SK-N-SH (cell line): ENCODE data around the gene TMEM184C. TPM values are rescaled to one million over a fixed set of nuclear protein-coding genes. Genes with fewer than 3 reads are reported as not detected.

ENCODE experiments used
- CTCF ChIA-PET: fragments of 300-600, 350-600 bp; formaldehyde crosslinking; extraction: SDS; loops from one replicate; lab custom pipeline; 2021; lab: Yijun Ruan, JAX
- POLR2A ChIA-PET: fragments of 350-600 bp; sonication (Branson Sonifier 250); formaldehyde crosslinking; extraction: SDS; loops from one replicate; lab custom pipeline; 2020; ENCODE audit warnings: antibody characterized with exemption, inconsistent platforms; lab: Yijun Ruan, JAX
- DNase-seq: peaks from one replicate; pipeline ENCODE4 v3.0.0; 2012
- H2AFZ ChIP-seq: fragments of 200-600 bp; sonication (generic); 2 replicates; pipeline ENCODE4 v1.8.1; 2016; ENCODE audit warnings: antibody characterized with exemption, mild to moderate bottlenecking, low read depth
- H3F3A ChIP-seq: fragments of 200-600 bp; sonication (generic); replicated peaks from 2 replicates; pipeline ENCODE3; 2016; ENCODE audit warnings: antibody characterized with exemption, mild to moderate bottlenecking; ENCODE audit not compliant: insufficient read depth
- H3K27ac ChIP-seq, 2 experiments: fragments of 200-500 bp in 1 of 2; fragments of 200-600 bp in 1 of 2; sonication (Bioruptor generic) in 1 of 2; sonication (generic), shearing (Covaris generic) in 1 of 2; 2 replicates each; pipeline versions ENCODE4 v1.5.1 to v1.6.1; 2014 to 2016; ENCODE audit warnings: low read depth in 2 of 2, inconsistent platforms in 1 of 2, low read length in 1 of 2, mild to moderate bottlenecking in 1 of 2, mixed read lengths in 1 of 2
- H3K27me3 ChIP-seq: fragments of 200-600 bp; sonication (generic), shearing (Covaris generic); 2 replicates; pipeline ENCODE4 v1.6.1; 2016; ENCODE audit warnings: mixed run types; ENCODE audit not compliant: insufficient read depth
- H3K36me3 ChIP-seq, 2 experiments: fragments of 200-500 bp in 1 of 2; fragments of 200-600 bp in 1 of 2; sonication (Bioruptor generic) in 1 of 2; sonication (generic) in 1 of 2; replicated peaks in 1 of 2; 2 replicates each; pipeline versions ENCODE3 to v1.5.1; 2014 to 2016; ENCODE audit warnings: low read length in 1 of 2, mild to moderate bottlenecking in 1 of 2; ENCODE audit not compliant: insufficient read depth in 2 of 2, control insufficient read depth in 1 of 2
- H3K4me1 ChIP-seq, 2 experiments: fragments of 200-500 bp in 1 of 2; fragments of 200-600 bp in 1 of 2; sonication (Bioruptor generic) in 1 of 2; sonication (generic), shearing (Covaris generic) in 1 of 2; 2 replicates each; pipeline versions ENCODE4 v1.5.1 to v1.6.1; 2014 to 2016; ENCODE audit warnings: low read depth in 1 of 2, low read length in 1 of 2, mixed run types in 1 of 2; ENCODE audit not compliant: insufficient read depth in 2 of 2, control insufficient read depth in 1 of 2
- H3K4me2 ChIP-seq: fragments of 200-600 bp; sonication (generic), shearing (Covaris generic); 2 replicates; pipeline ENCODE4 v1.6.1; 2017; ENCODE audit warnings: mixed run types
- H3K4me3 ChIP-seq, 2 experiments: fragments of 200-500 bp in 1 of 2; fragments of 200-600 bp in 1 of 2; sonication (Bioruptor generic) in 1 of 2; sonication (generic), shearing (Covaris generic) in 1 of 2; 2 replicates each; pipeline versions ENCODE4 v1.5.1 to v1.8.1; 2014 to 2016; ENCODE audit warnings: low read depth in 2 of 2, inconsistent platforms in 1 of 2, low read length in 1 of 2, mild to moderate bottlenecking in 1 of 2, mixed read lengths in 1 of 2, moderate library complexity in 1 of 2
- H3K79me2 ChIP-seq: fragments of 200-600 bp; sonication (generic); 2 replicates; pipeline ENCODE4 v1.8.1; 2017; ENCODE audit warnings: mild to moderate bottlenecking; ENCODE audit not compliant: insufficient read depth
- H3K9ac ChIP-seq: fragments of 200-600 bp; sonication (generic); 2 replicates; pipeline ENCODE4 v1.6.1; 2017; ENCODE audit warnings: mixed run types
- H3K9me2 ChIP-seq: fragments of 200-600 bp; sonication (generic); 2 replicates; pipeline ENCODE4 v1.6.1; 2017; ENCODE audit warnings: mixed run types
- H3K9me3 ChIP-seq: fragments of 200-600 bp; sonication (generic); 2 replicates; pipeline ENCODE4 v1.6.1; 2017; ENCODE audit warnings: mixed run types, mild to moderate bottlenecking, moderate library complexity
- H4K20me1 ChIP-seq: fragments of 200-600 bp; sonication (generic); 2 replicates; pipeline ENCODE4 v1.6.1; 2017; ENCODE audit warnings: mild to moderate bottlenecking, mixed run types; ENCODE audit not compliant: insufficient read depth
- CHD2 ChIP-seq: fragments of 150-350 bp; IDR thresholded peaks from 2 replicates; pipeline ENCODE4 v1.6.1; 2018; ENCODE audit warnings: low read length; ENCODE audit not compliant: partially characterized antibody
- CTCF ChIP-seq: fragments of 200-600 bp; sonication (generic); IDR thresholded peaks from 2 replicates; pipeline ENCODE4 v1.6.1; 2017; ENCODE audit warnings: antibody characterized with exemption, mild to moderate bottlenecking, moderate library complexity
- FOXM1 ChIP-seq: IDR thresholded peaks from 2 replicates; pipeline ENCODE4 v1.4.0; 2012; ENCODE audit warnings: low read depth, mild to moderate bottlenecking
- GABPA ChIP-seq: IDR thresholded peaks from 2 replicates; pipeline ENCODE4 v1.4.0; 2012; ENCODE audit warnings: low read depth, mild to moderate bottlenecking
- IRF3 ChIP-seq: fragments of 150-350 bp; IDR thresholded peaks from 2 replicates; pipeline ENCODE4 v1.6.1; 2016; ENCODE audit warnings: mild to moderate bottlenecking, low read depth, low read length
- MEF2A ChIP-seq: IDR thresholded peaks from 2 replicates; pipeline ENCODE4 v1.4.0; 2012; ENCODE audit warnings: low read depth, borderline replicate concordance
- NRF1 ChIP-seq: IDR thresholded peaks from 2 replicates; pipeline ENCODE4 v1.6.1; 2012; ENCODE audit warnings: low read depth, mild to moderate bottlenecking, low read length
- POLR2AphosphoS5 ChIP-seq: IDR thresholded peaks from 2 replicates; pipeline ENCODE4 v1.6.1; 2012; ENCODE audit warnings: low read depth, low read length
- REST ChIP-seq: IDR thresholded peaks from 2 replicates; pipeline ENCODE4 v1.6.1; 2012; ENCODE audit warnings: mild to moderate bottlenecking, low read depth, low read length, moderate library complexity
- YY1 ChIP-seq: IDR thresholded peaks from 2 replicates; pipeline ENCODE4 v1.4.0; 2012; ENCODE audit warnings: low read depth, mild to moderate bottlenecking
- WGBS: methylation state at CpG from one replicate; pipeline ENCODE4 v1.1.6; 2017; ENCODE audit warnings: low lambda C conversion rate; 5-methylcytosine and 5-hydroxymethylcytosine counted together
- polyA plus RNA-seq, 3 experiments: library from polyadenylated mRNA; depleted of rRNA; stranded (reverse); fragments of >200 nt; gene quantifications; 2 replicates each; pipeline ENCODE4 v1.2.3, GENCODE V29; 2012

Gene TMEM184C
- polyA plus RNA-seq, 1 of the 3 experiments (the other 2 are of a cell fraction) = 17.5 TPM

- 0 out of 2 replicates have a peak, but pooled peaks cover 1% of the 10 kb centered on the region for H3K9me3 ChIP-seq
- H3K9ac ChIP-seq = no peak overlapping the region
- H3K27me3 ChIP-seq = no peaks in the 10 kb centered on the region
- 84% methylated on average over 5 of the region's 5 CpGs for WGBS
- H3K9me2 ChIP-seq = no peaks in the 10 kb centered on the region
- H4K20me1 ChIP-seq = no peaks in the 10 kb centered on the region
- H3K4me2 ChIP-seq = no peak overlapping the region
- no peak for DNase-seq
- CTCF ChIA-PET = interaction anchor here (1.5 kb wide), 1 partner anchor 19 kb away, joined by 3 read pairs; no protein-coding TSS in a partner anchor
- no peak overlapping the region for H3K27ac ChIP-seq
- H2AFZ ChIP-seq = no peak overlapping the region
- peaks cover 0 to 5% of the 10 kb centered on the region in 2 experiments; a peak in 1 of 4 replicates for H3K4me1 ChIP-seq
- POLR2A ChIA-PET = no interaction called here
- H3K4me3 ChIP-seq = no peak overlapping the region
- H3F3A ChIP-seq = no peaks in the 10 kb centered on the region
- no peaks in the 10 kb centered on the region for H3K36me3 ChIP-seq
- TF ChIP-seq CTCF (no peak), FOXM1 (no peak), IRF3 (no peak), MEF2A (no peak), POLR2AphosphoS5 (no peak), GABPA (no peak), CHD2 (no peak)
- TF ChIP-seq, all 33 proteins: peak for 0
- H3K79me2 ChIP-seq = no peaks in the 10 kb centered on the region
These were observed 46.0 kb upstream of the TMEM184C start for GRCh38 chr4:147571036-147571770.

- Histone ChIP-seq H3K9ac (no peak overlapping the region), H3K4me3 (no peak overlapping the region), H2AFZ (no peak overlapping the region), H3K4me2 (no peak overlapping the region), H3K9me2 (no peaks in the 10 kb centered on the region), H3K4me1 (peaks cover 0 to 11% of the 10 kb centered on the region in 2 experiments; a peak in 1 of 4 replicates), H4K20me1 (no peaks in the 10 kb centered on the region), H3F3A (peaks cover 12% of the 10 kb centered on the region), H3K27me3 (no peaks in the 10 kb centered on the region), H3K9me3 (no peaks in the 10 kb centered on the region), H3K79me2 (no peaks in the 10 kb centered on the region), H3K27ac (no peak overlapping the region), H3K36me3 (no peaks in the 10 kb centered on the region)
- no peak for TF ChIP-seq MEF2A
- no peak for TF ChIP-seq REST
- TF ChIP-seq NRF1 = no peak
- no peak for TF ChIP-seq YY1
- POLR2A ChIA-PET = interaction anchor here (0.6 kb wide), 1 partner anchor 8 kb away, joined by 3 read pairs; no protein-coding TSS in a partner anchor
- 94% methylated on average over 3 of the region's 3 CpGs for WGBS
- CTCF ChIA-PET = interaction anchor here (1.7 kb wide), 1 partner anchor 479 kb away, joined by 4 read pairs; no protein-coding TSS in a partner anchor
- no peak for DNase-seq
These were observed 41.1 kb upstream of the TMEM184C start for GRCh38 chr4:147576084-147576483.
